HepG2 (cell line): ENCODE measurements around the gene PLSCR2. TPM values are rescaled to one million over a fixed set of nuclear protein-coding genes. Genes with fewer than 3 reads are reported as not detected.
"Not testable (repeated sequence)": the region's sequence is repeated elsewhere in the genome, so short reads cannot be mapped to it uniquely, and the experiment has no call there.

Experiments used
- ATAC-seq: fragments of 200-7000 bp; cut with Tn5 transposase; 3 replicates; pipeline ENCODE4 v1.9.1; 2020; ENCODE audit warnings: mild to moderate bottlenecking, moderate library complexity
- BruUV-seq: library from RNA; stranded (reverse); fragments of 400-500 nt; replicated peaks from 2 replicates; lab custom pipeline; 2021; lab: Mats Ljungman, UMichigan
- CTCF ChIA-PET: fragments of 300-600 bp; formaldehyde crosslinking; extraction: SDS; loops from one replicate; lab custom pipeline; 2021; ENCODE audit warnings: low total read pairs, inconsistent platforms, low intra/inter-chr PET ratio; lab: Yijun Ruan, JAX
- POLR2A ChIA-PET: fragments of 350-600 bp; sonication (Branson Sonifier 250); formaldehyde crosslinking; loops from one replicate; lab custom pipeline; 2020; ENCODE audit warnings: antibody characterized with exemption, inconsistent platforms; lab: Yijun Ruan, JAX
- DNase-seq: peaks from one replicate; pipeline ENCODE4 v3.0.0-alpha.2; 2015; ENCODE audit warnings: low spot score
- FAIRE-seq: peaks from 3 replicates; lab custom pipeline; 2011; peaks lifted over from hg19 to GRCh38; lab: Jason Lieb, UNC
- H2AFZ ChIP-seq: one replicate; pipeline ENCODE4 v1.6.1; 2011; ENCODE audit warnings: low read length, inconsistent platforms
- H3K27ac ChIP-seq: fragments of 300-600 bp; 3 replicates; pipeline ENCODE4 v1.8.0; 2011; ENCODE audit warnings: mixed run types, mild to moderate bottlenecking, mixed read lengths, low read length, inconsistent platforms; ENCODE audit not compliant: insufficient read depth; ENCODE audit errors: extremely low read length
- H3K27me3 ChIP-seq, 2 experiments: fragments of 200-600 bp in 1 of 2; 2 replicates in 1 of 2; 3 replicates in 1 of 2; pipeline versions ENCODE4 v1.6.0 to v1.8.0; 2011; ENCODE audit warnings: low read length in 2 of 2, mild to moderate bottlenecking in 2 of 2, moderate library complexity in 2 of 2, inconsistent platforms in 1 of 2; ENCODE audit not compliant: insufficient read depth in 2 of 2, control insufficient read depth in 1 of 2
- H3K36me3 ChIP-seq, 2 experiments: fragments of 200-600 bp in 1 of 2; replicated peaks in 1 of 2; 2 replicates in 1 of 2; 3 replicates in 1 of 2; pipeline versions ENCODE4 v1.5.1 to v1.8.0; 2011; ENCODE audit warnings: low read length in 2 of 2, inconsistent platforms in 1 of 2; ENCODE audit not compliant: insufficient read depth in 2 of 2, control insufficient read depth in 1 of 2
- H3K4me1 ChIP-seq: 2 replicates; pipeline ENCODE4 v1.5.1; 2012; ENCODE audit warnings: low read length, inconsistent platforms; ENCODE audit not compliant: insufficient read depth
- H3K4me2 ChIP-seq: 2 replicates; pipeline ENCODE4 v1.6.0; 2011; ENCODE audit warnings: low read depth, low read length, inconsistent platforms
- H3K4me3 ChIP-seq, 3 experiments: fragments of 200-600 bp in 1 of 3; sonication (generic), shearing (Covaris generic) in 1 of 3; replicated peaks in 1 of 3; 2 replicates each; pipeline ENCODE4 v1.5.1; 2011 to 2016; ENCODE audit warnings: low read length in 3 of 3, inconsistent platforms in 2 of 3, low read depth in 2 of 3, mild to moderate bottlenecking in 2 of 3, control low read depth in 1 of 3, mixed read lengths in 1 of 3; ENCODE audit not compliant: insufficient read depth in 1 of 3
- H3K79me2 ChIP-seq: one replicate; pipeline ENCODE4 v1.6.1; 2011; ENCODE audit warnings: low read length, inconsistent platforms; ENCODE audit not compliant: insufficient read depth
- H3K9ac ChIP-seq: 2 replicates; pipeline ENCODE4 v1.6.0; 2011; ENCODE audit warnings: mild to moderate bottlenecking, low read depth, low read length, inconsistent platforms; ENCODE audit not compliant: insufficient read depth
- H3K9me3 ChIP-seq: 2 replicates; pipeline ENCODE4 v1.5.1; 2012; ENCODE audit warnings: mild to moderate bottlenecking, low read length
- H4K20me1 ChIP-seq: 2 replicates; pipeline ENCODE4 v1.6.0; 2011; ENCODE audit warnings: inconsistent platforms, mild to moderate bottlenecking, low read length, moderate library complexity; ENCODE audit not compliant: insufficient read depth
- IRF1 ChIP-seq: sonication (generic); formaldehyde crosslinking; IDR thresholded peaks from 2 replicates; pipeline ENCODE4 v1.4.0; 2020; ENCODE audit warnings: low read depth, mild to moderate bottlenecking, missing genetic modification reagents
- MAX ChIP-seq: IDR thresholded peaks from 2 replicates; pipeline ENCODE4 v1.6.1; 2012; ENCODE audit warnings: inconsistent platforms
- ZFP62 ChIP-seq: sonication (generic); formaldehyde crosslinking; IDR thresholded peaks from 2 replicates; pipeline ENCODE4 v1.4.0; 2020; ENCODE audit warnings: missing genetic modification reagents
- ZNF234 ChIP-seq: sonication (generic); formaldehyde crosslinking; conservative IDR thresholded peaks from 2 replicates; pipeline ENCODE4 v1.5.1; 2020; ENCODE audit warnings: mild to moderate bottlenecking, missing genetic modification reagents
- ZNF3 ChIP-seq: IDR thresholded peaks from 2 replicates; pipeline ENCODE4 v1.7.0; 2017; ENCODE audit warnings: inconsistent platforms
- ZNF629 ChIP-seq: sonication (generic); formaldehyde crosslinking; conservative IDR thresholded peaks from 2 replicates; pipeline ENCODE4 v1.5.0; 2020; ENCODE audit warnings: missing genetic modification reagents
- ZNF644 ChIP-seq: IDR thresholded peaks from 2 replicates; pipeline ENCODE4 v1.6.1; 2016; ENCODE audit warnings: low read depth
- ZNF891 ChIP-seq: sonication (generic); formaldehyde crosslinking; IDR thresholded peaks from 2 replicates; pipeline ENCODE4 v1.5.0; 2020; ENCODE audit warnings: mild to moderate bottlenecking, missing genetic modification reagents
- WGBS: methylation state at CpG from one replicate; pipeline ENCODE4 v1.1.6; 2017; ENCODE audit warnings: low lambda C conversion rate; 5-methylcytosine and 5-hydroxymethylcytosine counted together
- in situ Hi-C: cut with HindIII; loops from 2 replicates; pipeline ENCODE4 v1.10.0; 2017; ENCODE audit warnings: low pct_unique_long_range_greater_than_20kb; ENCODE audit not compliant: extremely low pct_ligation_motif_present
- intact Hi-C: fragments of 100-400 bp; cut with micrococcal nuclease; formaldehyde crosslinking; loops from one replicate; pipeline ENCODE4 v1.10.0; 2022; ENCODE audit not compliant: unreplicated experiment
- polyA plus RNA-seq, 8 experiments: library from polyadenylated mRNA; depleted of rRNA in 3 of 8; stranded (reverse) in 7 of 8; unstranded in 1 of 8; fragments of >200 nt; fragmentation: Illumina TruSeq in 4 of 8; extraction: Trizol in 4 of 8; gene quantifications; 2 replicates each; pipeline versions ENCODE4 v1.2.1 to v1.2.3, GENCODE V29; 2011 to 2016; ENCODE audit warnings: low read depth in 4 of 8, missing spikeins in 1 of 8, mixed read lengths in 1 of 8; ENCODE audit not compliant: insufficient read depth in 1 of 8
- total RNA-seq, 5 experiments: library from RNA; depleted of rRNA; stranded (reverse); fragments of >200 nt; fragmentation: Illumina TruSeq; extraction: Trizol; gene quantifications; 2 replicates each; pipeline ENCODE4 v1.2.3, GENCODE V29; 2016; ENCODE audit warnings: low read depth in 1 of 5

PLSCR2 gene
- total and polyA plus RNA-seq, 2 of the 13 experiments (the other 11 are each of a cell fraction or from before 2014, with no cell fraction given), result not detected

GRCh38 chr3:146412711-146413110 lies 56.6 kb downstream of the PLSCR2 start:
- not testable (repeated sequence) for H2AFZ ChIP-seq

GRCh38 chr3:146407956-146408355 lies 61.4 kb downstream of the PLSCR2 start:
- POLR2A ChIA-PET, result no interaction called here
- in situ Hi-C loops (no loop called here), intact Hi-C loops (no loop called here)
- no peaks in the 10 kb centered on the region for H3K79me2 ChIP-seq
- 6% methylated on average over 6 of the region's 7 CpGs for WGBS
- H2AFZ ChIP-seq, result no peak overlapping the region
- no peaks in the 10 kb centered on the region for H3K4me1 ChIP-seq
- DNase-seq, result no peak
- BruUV-seq, result no TSS peak
- no peaks in the 10 kb centered on the region for H3K36me3 ChIP-seq
- no peaks in the 10 kb centered on the region for H4K20me1 ChIP-seq
- no peak overlapping the region for H3K4me2 ChIP-seq
- no peak overlapping the region for H3K9ac ChIP-seq
- TF ChIP-seq ZNF234 (CRISPR knock-in tag) (no peak), IRF1 (CRISPR knock-in tag) (no peak), ZNF891 (CRISPR knock-in tag) (no peak), ZNF3 (no peak), ZNF629 (CRISPR knock-in tag) (no peak), ZFP62 (CRISPR knock-in tag) (no peak), ZNF644 (CRISPR knock-in tag) (no peak), MAX (no peak)
- peaks cover 0 to 6% of the 10 kb centered on the region in 2 experiments; a peak in 2 of 5 replicates for H3K27me3 ChIP-seq
- CTCF ChIA-PET, result no interaction called here
- no peak for FAIRE-seq
- no peak overlapping the region for H3K4me3 ChIP-seq
- H3K27ac ChIP-seq, result no peak overlapping the region
- H3K9me3 ChIP-seq, result no peaks in the 10 kb centered on the region
- ATAC-seq, result no peak

More at GRCh38 chr3:146412711-146413110, 56.6 kb downstream of the PLSCR2 start:
- POLR2A ChIA-PET, H3K36me3 ChIP-seq, DNase-seq, H3K4me3 ChIP-seq, in situ Hi-C loops, H3K79me2 ChIP-seq, H3K27me3 ChIP-seq, H3K9me3 ChIP-seq, H4K20me1 ChIP-seq, H3K4me1 ChIP-seq, BruUV-seq, CTCF ChIA-PET, ATAC-seq, FAIRE-seq, H3K9ac ChIP-seq, H3K4me2 ChIP-seq, H3K27ac ChIP-seq, intact Hi-C loops: not testable (repeated sequence)
- WGBS, result 46% methylated on average over 5 of the region's 5 CpGs
